Right atrium auricular region (tissue), 2 donors: ENCODE measurements around the gene RALGAPB. TPM values are rescaled to one million over a fixed set of nuclear protein-coding genes. Genes with fewer than 3 reads are reported as not detected.

Source experiments
- DNase-seq: peaks from one replicate; pipeline ENCODE4 v3.0.0-alpha.2; 2019; ENCODE audit warnings: low spot score
- H3K27ac ChIP-seq, 2 donors: fragments of 200-600 bp; sonication (generic); 1 replicate in 1 of 2; 2 replicates in 1 of 2; pipeline ENCODE4 v1.5.1; 2016 to 2019
- H3K27me3 ChIP-seq, 2 donors: fragments of 200-600 bp; sonication (generic); one replicate each; pipeline versions ENCODE4 v1.5.1 to v1.6.0; 2017 to 2019
- H3K36me3 ChIP-seq: fragments of 200-600 bp; sonication (generic); one replicate; pipeline ENCODE4 v1.5.1; 2016
- H3K4me1 ChIP-seq, 2 donors: fragments of 200-600 bp; sonication (generic); one replicate each; pipeline versions ENCODE4 v1.5.1 to v1.6.0; 2017 to 2019
- H3K4me3 ChIP-seq, 2 donors: fragments of 200-600 bp; sonication (generic); 1 replicate in 1 of 2; 2 replicates in 1 of 2; pipeline ENCODE4 v1.5.1; 2017 to 2019; ENCODE audit warnings: mild to moderate bottlenecking in 1 of 2, moderate library complexity in 1 of 2
- H3K9me3 ChIP-seq, 2 donors: fragments of 200-600 bp; sonication (generic); one replicate each; pipeline ENCODE4 v1.5.1; 2019
- total RNA-seq, 2 donors: library from RNA; depleted of rRNA; stranded (reverse); fragments of >200 nt; gene quantifications; one replicate each; pipeline ENCODE4 v1.1.0, GENCODE V29; 2016
- TF ChIP-seq, protein P1 (sequence below), 2 donors: fragments of 200-600 bp; sonication (generic); IDR thresholded peaks; one replicate each; pipeline ENCODE4 v1.5.1; 2019; ENCODE audit warnings: antibody characterized with exemption in 2 of 2

RALGAPB gene
- total RNA-seq, 2 donors from 2014 or later: 24.6 to 24.8 TPM

DNA sequence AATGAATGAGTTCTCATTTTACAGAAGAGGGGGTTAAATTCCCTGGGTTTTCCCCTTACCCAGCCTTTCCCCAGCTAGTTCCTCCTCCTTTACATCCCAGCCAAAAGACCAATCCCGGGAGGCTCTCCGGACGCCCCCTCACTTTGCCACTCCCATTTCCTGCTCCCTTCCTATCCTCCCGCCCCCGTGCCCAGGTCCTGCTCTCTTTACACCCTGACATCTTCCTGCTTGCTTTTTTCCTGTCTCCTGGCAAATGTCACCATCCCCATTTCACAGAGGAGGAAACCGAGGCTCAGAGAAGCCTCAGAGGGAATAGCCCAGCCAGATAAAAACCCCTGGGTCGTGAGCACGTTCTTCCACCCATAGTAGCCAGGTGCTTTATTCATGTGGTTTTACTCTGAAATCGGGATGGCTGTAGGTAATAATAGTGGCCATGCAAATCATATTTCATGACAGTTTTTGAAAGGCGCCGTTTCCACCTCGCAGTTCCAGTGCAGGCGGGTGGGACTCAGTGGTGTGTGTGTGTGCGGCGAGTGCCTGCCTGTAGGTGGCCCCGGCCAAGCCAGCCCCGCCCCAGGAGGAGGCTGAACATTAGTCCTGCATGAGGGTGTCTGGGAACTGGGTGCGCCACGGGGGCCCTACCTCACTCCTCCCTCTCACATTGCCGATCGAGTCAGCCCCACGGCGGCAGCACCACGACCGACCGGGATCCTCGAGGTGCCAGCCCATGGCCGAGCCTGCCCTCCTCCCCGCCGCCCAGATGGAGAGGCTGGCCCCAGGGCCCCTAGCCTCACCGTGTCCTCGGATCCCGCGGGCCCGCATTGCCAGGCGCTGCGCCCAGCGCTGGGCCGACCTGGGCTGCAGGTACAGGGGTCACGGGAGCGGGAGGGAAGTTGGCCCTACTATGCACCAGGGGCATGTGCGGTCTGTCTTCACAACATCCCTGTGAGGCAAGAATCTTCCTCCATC lies 128.9 kb downstream of the RALGAPB start, which contains the start of gene ARHGAP40:
ARHGAP40 (plus strand) TSS at position 594 of the 969 bp plus-strand sequence.
- H3K27me3 ChIP-seq: peaks cover 5% of the 10 kb centered on the region in 2 donors
- DNase-seq: no peak

DNA sequence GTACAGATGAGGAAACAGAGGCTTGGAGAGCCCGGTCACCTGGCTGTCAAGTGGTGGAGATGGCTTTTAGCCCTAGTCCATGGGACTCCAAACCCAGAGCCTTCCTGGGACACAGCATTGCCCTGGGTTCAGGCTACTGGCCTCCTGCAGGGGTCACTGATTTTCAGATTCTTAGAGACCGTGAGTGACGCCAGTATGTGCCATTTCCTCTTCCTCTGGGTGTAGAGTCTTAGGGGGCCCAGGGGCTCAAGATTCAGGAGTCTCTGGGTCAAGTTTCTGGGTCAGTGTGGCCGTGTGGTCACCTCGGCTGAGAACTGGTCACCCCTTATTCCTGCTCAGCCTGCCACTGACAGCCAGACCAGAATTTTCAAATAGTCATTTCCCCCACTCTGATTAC lies 129.5 kb downstream of the RALGAPB start:
- H3K27me3 ChIP-seq: peaks cover 5% of the 10 kb centered on the region in 2 donors
- H3K4me1 ChIP-seq: peaks cover 0 to 10% of the 10 kb centered on the region in 2 donors
- H3K9me3 ChIP-seq: no peaks in the 10 kb centered on the region
- no peaks in the 10 kb centered on the region for H3K36me3 ChIP-seq
- TF ChIP-seq, protein P1, sequence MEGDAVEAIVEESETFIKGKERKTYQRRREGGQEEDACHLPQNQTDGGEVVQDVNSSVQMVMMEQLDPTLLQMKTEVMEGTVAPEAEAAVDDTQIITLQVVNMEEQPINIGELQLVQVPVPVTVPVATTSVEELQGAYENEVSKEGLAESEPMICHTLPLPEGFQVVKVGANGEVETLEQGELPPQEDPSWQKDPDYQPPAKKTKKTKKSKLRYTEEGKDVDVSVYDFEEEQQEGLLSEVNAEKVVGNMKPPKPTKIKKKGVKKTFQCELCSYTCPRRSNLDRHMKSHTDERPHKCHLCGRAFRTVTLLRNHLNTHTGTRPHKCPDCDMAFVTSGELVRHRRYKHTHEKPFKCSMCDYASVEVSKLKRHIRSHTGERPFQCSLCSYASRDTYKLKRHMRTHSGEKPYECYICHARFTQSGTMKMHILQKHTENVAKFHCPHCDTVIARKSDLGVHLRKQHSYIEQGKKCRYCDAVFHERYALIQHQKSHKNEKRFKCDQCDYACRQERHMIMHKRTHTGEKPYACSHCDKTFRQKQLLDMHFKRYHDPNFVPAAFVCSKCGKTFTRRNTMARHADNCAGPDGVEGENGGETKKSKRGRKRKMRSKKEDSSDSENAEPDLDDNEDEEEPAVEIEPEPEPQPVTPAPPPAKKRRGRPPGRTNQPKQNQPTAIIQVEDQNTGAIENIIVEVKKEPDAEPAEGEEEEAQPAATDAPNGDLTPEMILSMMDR (IDR thresholded peaks at IDR 0.05): no peak
- no peak overlapping the region for H3K27ac ChIP-seq
- no peak for DNase-seq
- no peak overlapping the region for H3K4me3 ChIP-seq

More for the DNA sequence above, 128.9 kb downstream of the RALGAPB start, which contains the start of gene ARHGAP40:
- Histone ChIP-seq H3K4me1 (peaks cover 0 to 10% of the 10 kb centered on the region in 2 donors), H3K36me3 (no peaks in the 10 kb centered on the region), H3K27ac (no peak within 1 kb of the TSS), H3K9me3 (no peaks in the 10 kb centered on the region), H3K4me3 (no peak within 1 kb of the TSS)
- TF ChIP-seq, protein P1 (IDR thresholded peaks at IDR 0.05): no peak

DNA sequence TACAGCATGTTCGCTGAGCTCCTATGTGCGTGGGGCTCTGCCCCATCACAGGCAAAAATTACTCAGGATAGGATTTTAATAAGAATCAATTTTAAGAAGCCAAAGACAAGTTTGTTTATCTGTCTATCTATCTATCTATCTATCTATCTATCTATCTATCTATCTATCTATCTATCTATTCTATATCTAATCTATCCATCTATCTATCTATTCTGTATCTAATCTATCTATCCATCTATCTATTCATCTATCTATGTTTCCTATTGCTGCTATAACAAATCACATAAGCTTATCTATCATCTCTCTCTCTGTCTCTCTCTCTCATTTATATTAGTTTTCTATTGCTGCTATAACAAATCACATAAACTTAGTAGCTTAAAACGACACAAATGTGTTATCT lies 130.6 kb downstream of the RALGAPB start:
- H3K36me3 ChIP-seq: no peaks in the 10 kb centered on the region

DNA sequence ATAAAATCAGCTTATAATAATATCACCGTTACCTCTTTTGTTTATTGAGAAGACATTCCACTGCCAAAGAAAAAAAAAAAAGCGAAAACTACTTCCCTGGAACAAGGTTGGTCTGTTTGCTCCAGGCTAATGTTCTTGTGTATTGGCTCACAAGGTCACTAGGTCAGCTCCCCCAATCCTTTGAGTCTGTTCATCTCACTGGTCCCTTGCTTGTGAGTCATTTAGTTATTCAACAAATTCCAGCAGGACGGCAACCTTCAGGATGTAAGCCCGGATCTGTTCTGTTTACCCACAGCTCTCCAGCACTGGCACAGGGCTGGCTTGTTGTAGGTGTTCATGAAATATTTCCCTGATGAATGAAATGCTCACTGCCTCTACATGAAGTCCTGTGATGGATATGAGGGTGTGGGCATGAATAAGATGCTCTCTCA lies 132.2 kb downstream of the RALGAPB start:
- peaks cover 5% of the 10 kb centered on the region in 2 donors for H3K27me3 ChIP-seq
- no peak for DNase-seq
- no peak overlapping the region for H3K4me3 ChIP-seq
- no peaks in the 10 kb centered on the region for H3K9me3 ChIP-seq
- H3K36me3 ChIP-seq: no peaks in the 10 kb centered on the region
- no peak overlapping the region for H3K27ac ChIP-seq
- peaks cover 0 to 10% of the 10 kb centered on the region in 2 donors for H3K4me1 ChIP-seq
- TF ChIP-seq, protein P1 (IDR thresholded peaks at IDR 0.05): no peak

More for the DNA sequence above, 130.6 kb downstream of the RALGAPB start:
- TF ChIP-seq, protein P1 (IDR thresholded peaks at IDR 0.05): no peak
- Histone ChIP-seq H3K27ac (no peak overlapping the region), H3K27me3 (peaks cover 5% of the 10 kb centered on the region in 2 donors), H3K4me1 (peaks cover 0 to 10% of the 10 kb centered on the region in 2 donors), H3K4me3 (no peak overlapping the region), H3K9me3 (no peaks in the 10 kb centered on the region)
- DNase-seq: no peak

DNA sequence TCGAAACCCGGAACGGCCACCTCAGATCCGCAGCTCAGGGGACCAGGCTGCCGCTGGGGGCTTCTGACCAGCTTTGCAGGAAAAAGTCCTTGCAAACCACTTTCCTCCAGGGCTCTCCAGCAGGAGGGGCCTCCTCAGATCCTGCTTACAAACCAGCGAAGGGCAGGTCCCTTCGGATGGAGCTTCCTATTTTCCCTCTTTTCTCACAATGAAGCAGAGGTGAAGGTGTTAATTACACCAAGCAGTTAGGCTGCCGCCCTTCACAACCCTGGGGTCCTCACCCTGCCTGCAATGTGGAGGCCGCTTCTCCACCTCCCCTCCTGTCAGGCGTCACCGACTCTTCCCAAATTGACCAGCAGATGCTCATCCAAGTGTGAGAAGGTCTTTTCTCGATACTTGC lies 134.7 kb downstream of the RALGAPB start:
- Histone ChIP-seq H3K36me3 (no peaks in the 10 kb centered on the region), H3K27me3 (no peaks in the 10 kb centered on the region), H3K9me3 (no peaks in the 10 kb centered on the region), H3K4me3 (no peak overlapping the region), H3K27ac (no peak overlapping the region), H3K4me1 (no peaks in the 10 kb centered on the region)
- no peak for DNase-seq
- TF ChIP-seq, protein P1 (IDR thresholded peaks at IDR 0.05): no peak
